Peyer's patch (tissue), 4 donors: ENCODE measurements around the gene SPEM2. TPM values are rescaled to one million over a fixed set of nuclear protein-coding genes. Genes with fewer than 3 reads are reported as not detected.
"Not testable (repeated sequence)": the region's sequence is repeated elsewhere in the genome, so short reads cannot be mapped to it uniquely, and the experiment has no call there.

Experiments
- DNase-seq, 3 donors: peaks; one replicate each; pipeline ENCODE4 v3.0.0-alpha.2; 2017 to 2019
- H3K27ac ChIP-seq, 4 donors: fragments of 200-600 bp; sonication (generic); one replicate each; pipeline ENCODE4 v1.5.1; 2016 to 2019
- H3K27me3 ChIP-seq, 2 donors: fragments of 200-600 bp; sonication (generic); one replicate each; pipeline ENCODE4 v1.5.1; 2019
- H3K36me3 ChIP-seq, 3 donors: fragments of 200-600 bp; sonication (generic); one replicate each; pipeline ENCODE4 v1.5.1; 2016 to 2019
- H3K4me1 ChIP-seq, 4 donors: fragments of 200-600 bp; sonication (generic); one replicate each; pipeline ENCODE4 v1.5.1; 2016 to 2019
- H3K4me3 ChIP-seq, 4 donors: fragments of 200-600 bp; sonication (generic); 1 replicate in 3 of 4; 2 replicates in 1 of 4; pipeline ENCODE4 v1.5.1; 2016 to 2019; ENCODE audit warnings: mild to moderate bottlenecking in 1 of 4
- H3K9me3 ChIP-seq, 4 donors: fragments of 200-600 bp; sonication (generic); one replicate each; pipeline ENCODE4 v1.5.1; 2016 to 2019; ENCODE audit warnings: mild to moderate bottlenecking in 1 of 4
- POLR2A ChIP-seq, 2 donors: fragments of 450-650 bp; IDR thresholded peaks; one replicate each; pipeline ENCODE4 v1.5.1; 2017; ENCODE audit warnings: antibody characterized with exemption in 2 of 2, mild to moderate bottlenecking in 2 of 2, moderate library complexity in 2 of 2
- total RNA-seq, 4 donors: library from RNA; depleted of rRNA; stranded (reverse); fragments of >200 nt; gene quantifications; one replicate each; pipeline ENCODE4 v1.1.0, GENCODE V29; 2016
- TF ChIP-seq, protein P1 (sequence below), 6 experiments: fragments of 450-650 bp in 4 of 6; fragments of 200-600 bp in 2 of 6; sonication (generic) in 1 of 6; IDR thresholded peaks; one replicate each; pipeline ENCODE4 v1.5.1; 2017 to 2019; ENCODE audit warnings: antibody characterized with exemption in 6 of 6, mild to moderate bottlenecking in 3 of 6, moderate library complexity in 1 of 6

SPEM2 gene
- total RNA-seq, 4 donors from 2014 or later, result not detected

DNA sequence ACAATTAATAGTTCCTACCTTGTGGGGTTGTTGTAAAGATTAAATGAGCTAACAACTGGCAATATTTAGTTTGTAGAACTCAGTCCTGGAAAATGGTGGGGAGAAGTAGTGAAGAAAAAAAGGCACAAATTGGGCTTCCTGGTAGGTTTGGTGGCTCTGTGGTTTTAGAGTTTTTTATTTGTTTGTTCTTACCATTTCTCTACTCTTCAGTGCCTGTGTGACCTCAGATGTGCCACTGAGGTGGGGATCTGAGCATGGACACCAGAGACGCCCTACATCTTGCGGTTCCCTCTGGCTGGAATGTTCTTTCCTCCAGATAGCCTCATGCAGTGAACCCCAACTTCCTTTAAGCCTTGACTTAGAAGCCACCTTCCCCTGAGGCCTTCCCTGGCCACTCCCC, 46.3 kb downstream of the SPEM2 start:
- peaks cover 0 to 30% (median 2%) of the 10 kb centered on the region in 4 donors for H3K4me1 ChIP-seq
- no peak overlapping the region for H3K27ac ChIP-seq
- TF ChIP-seq POLR2A (IDR thresholded peaks at IDR 0.05), result no peak
- TF ChIP-seq, protein P1, sequence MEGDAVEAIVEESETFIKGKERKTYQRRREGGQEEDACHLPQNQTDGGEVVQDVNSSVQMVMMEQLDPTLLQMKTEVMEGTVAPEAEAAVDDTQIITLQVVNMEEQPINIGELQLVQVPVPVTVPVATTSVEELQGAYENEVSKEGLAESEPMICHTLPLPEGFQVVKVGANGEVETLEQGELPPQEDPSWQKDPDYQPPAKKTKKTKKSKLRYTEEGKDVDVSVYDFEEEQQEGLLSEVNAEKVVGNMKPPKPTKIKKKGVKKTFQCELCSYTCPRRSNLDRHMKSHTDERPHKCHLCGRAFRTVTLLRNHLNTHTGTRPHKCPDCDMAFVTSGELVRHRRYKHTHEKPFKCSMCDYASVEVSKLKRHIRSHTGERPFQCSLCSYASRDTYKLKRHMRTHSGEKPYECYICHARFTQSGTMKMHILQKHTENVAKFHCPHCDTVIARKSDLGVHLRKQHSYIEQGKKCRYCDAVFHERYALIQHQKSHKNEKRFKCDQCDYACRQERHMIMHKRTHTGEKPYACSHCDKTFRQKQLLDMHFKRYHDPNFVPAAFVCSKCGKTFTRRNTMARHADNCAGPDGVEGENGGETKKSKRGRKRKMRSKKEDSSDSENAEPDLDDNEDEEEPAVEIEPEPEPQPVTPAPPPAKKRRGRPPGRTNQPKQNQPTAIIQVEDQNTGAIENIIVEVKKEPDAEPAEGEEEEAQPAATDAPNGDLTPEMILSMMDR (IDR thresholded peaks at IDR 0.05), result no peak
- DNase-seq, result no peak
- H3K9me3 ChIP-seq, result no peaks in the 10 kb centered on the region
- no peak overlapping the region for H3K4me3 ChIP-seq
- no peaks in the 10 kb centered on the region for H3K27me3 ChIP-seq
- H3K36me3 ChIP-seq, result peaks cover 0 to 4% (median 0%) of the 10 kb centered on the region in 3 donors

- DNase-seq, H3K27me3 ChIP-seq, H3K4me3 ChIP-seq, H3K36me3 ChIP-seq, H3K27ac ChIP-seq, H3K9me3 ChIP-seq: not testable (repeated sequence)
- H3K4me1 ChIP-seq, result peaks cover 0 to 46% (median 4%) of the 10 kb centered on the region in 4 donors
Measured at GRCh38 chr17:7474767-7475166, 49.4 kb downstream of the SPEM2 start.

- no peaks in the 10 kb centered on the region for H3K9me3 ChIP-seq
- H3K27me3 ChIP-seq, result no peaks in the 10 kb centered on the region
- H3K4me3 ChIP-seq, result peak overlapping the region in 1 of 4 donors; percentile 1
- no peaks in the 10 kb centered on the region for H3K36me3 ChIP-seq
- peak in 1 of 3 donors; percentile 66 for DNase-seq
- TF ChIP-seq, protein P1 (IDR thresholded peaks at IDR 0.05), result no peak
- TF ChIP-seq POLR2A (IDR thresholded peaks at IDR 0.05), result no peak
- H3K4me1 ChIP-seq, result peaks cover 0 to 49% (median 7%) of the 10 kb centered on the region in 4 donors
- H3K27ac ChIP-seq, result peak overlapping the region in 3 of 4 donors; percentile 38 to 100 (median 98)
Measured at GRCh38 chr17:7475764-7476422, 50.5 kb downstream of the SPEM2 start.

- no peaks in the 10 kb centered on the region for H3K9me3 ChIP-seq
- H3K36me3 ChIP-seq, result no peaks in the 10 kb centered on the region
- peak overlapping the region in 3 of 4 donors; percentile 38 to 100 (median 98) for H3K27ac ChIP-seq
- no peaks in the 10 kb centered on the region for H3K27me3 ChIP-seq
- no peak overlapping the region for H3K4me3 ChIP-seq
- peaks cover 0 to 49% (median 7%) of the 10 kb centered on the region in 4 donors for H3K4me1 ChIP-seq
- TF ChIP-seq POLR2A (IDR thresholded peaks at IDR 0.05), result no peak
- TF ChIP-seq, protein P1 (IDR thresholded peaks at IDR 0.05), result no peak
- DNase-seq, result no peak
Measured at GRCh38 chr17:7476494-7476893, 51.1 kb downstream of the SPEM2 start.

GRCh38 chr17:7476951-7477350, 51.5 kb downstream of the SPEM2 start:
- peaks cover 0 to 44% (median 7%) of the 10 kb centered on the region in 4 donors for H3K4me1 ChIP-seq
- DNase-seq, result no peak
- H3K36me3 ChIP-seq, result no peaks in the 10 kb centered on the region
- TF ChIP-seq POLR2A (IDR thresholded peaks at IDR 0.05), result no peak
- TF ChIP-seq, protein P1 (IDR thresholded peaks at IDR 0.05), result no peak
- no peaks in the 10 kb centered on the region for H3K27me3 ChIP-seq
- no peaks in the 10 kb centered on the region for H3K9me3 ChIP-seq
- H3K27ac ChIP-seq, result peak overlapping the region in 3 of 4 donors; percentile 98 to 100 (median 99)
- H3K4me3 ChIP-seq, result peak overlapping the region in 1 of 4 donors; percentile 95

Other genes starting within 250 kb of the SPEM2 start
- gene ASGR1, start 246.2 kb upstream of the SPEM2 start, total RNA-seq, result 1 to 10 TPM in 1 of 4 donors, under 1 TPM in 2, not detected in 1; 0.88 to 2.5 (median 0.94) TPM
- gene DLG4, start 205.8 kb upstream of the SPEM2 start, total RNA-seq, result 10 to 100 TPM in 2 of 4 donors, 1 to 10 TPM in 2; 2.6 to 15.7 (median 9.4) TPM
- 1,000 to 10,000 TPM; 1,292 to 4,167 (median 1,553) TPM for gene ACADVL, start 205.7 kb upstream of the SPEM2 start, total RNA-seq
- 10 to 100 TPM; 42.1 to 61.9 (median 50.1) TPM for gene DVL2, start 191.1 kb upstream of the SPEM2 start, total RNA-seq
- 10 to 100 TPM; 22.2 to 38.8 (median 35.1) TPM for gene PHF23, start 186.2 kb upstream of the SPEM2 start, total RNA-seq
- gene GABARAP, start 183.2 kb upstream of the SPEM2 start, total RNA-seq, result 100 to 1,000 TPM; 288 to 521 (median 367) TPM
- 10 to 100 TPM; 55.3 to 86.9 (median 76.4) TPM for gene CTDNEP1, start 173.9 kb upstream of the SPEM2 start, total RNA-seq
- 10 to 100 TPM; 15.1 to 75.1 (median 29.0) TPM for gene ELP5, start 173.4 kb upstream of the SPEM2 start, total RNA-seq
- gene CLDN7, start 163.1 kb upstream of the SPEM2 start, total RNA-seq, result 1,000 to 10,000 TPM in 1 of 4 donors, 100 to 1,000 TPM in 2, 10 to 100 TPM in 1; 80.0 to 1,052 (median 864) TPM
- 1 to 10 TPM in 3 of 4 donors, not detected in 1; 1.1 to 7.6 (median 4.8) TPM for gene SLC2A4, start 143.9 kb upstream of the SPEM2 start, total RNA-seq
- gene YBX2, start 131.0 kb upstream of the SPEM2 start, total RNA-seq, result 10 to 100 TPM; 20.7 to 70.0 (median 24.6) TPM
- 100 to 1,000 TPM in 3 of 4 donors, 10 to 100 TPM in 1; 94.4 to 128 (median 120) TPM for gene EIF5A, start 118.0 kb upstream of the SPEM2 start, total RNA-seq
- gene GPS2, start 110.3 kb upstream of the SPEM2 start, total RNA-seq, result 100 to 1,000 TPM in 1 of 4 donors, 10 to 100 TPM in 3; 93.2 to 148 (median 94.2) TPM
- 10 to 100 TPM; 23.3 to 69.0 (median 53.9) TPM for gene NEURL4, start 96.3 kb upstream of the SPEM2 start, total RNA-seq
- 100 to 1,000 TPM in 1 of 4 donors, 10 to 100 TPM in 3; 15.6 to 696 (median 24.0) TPM for gene ACAP1, start 89.1 kb upstream of the SPEM2 start, total RNA-seq
- gene KCTD11, start 73.5 kb upstream of the SPEM2 start, total RNA-seq, result 1 to 10 TPM; 2.5 to 8.9 (median 7.1) TPM
- gene TMEM95, start 70.5 kb upstream of the SPEM2 start, total RNA-seq, result not detected
- gene TNK1, start 44.5 kb upstream of the SPEM2 start, total RNA-seq, result 10 to 100 TPM; 19.8 to 54.4 (median 44.4) TPM
- gene PLSCR3, start 31.1 kb upstream of the SPEM2 start, total RNA-seq, result 10 to 100 TPM; 10.7 to 38.8 (median 21.9) TPM
- gene TMEM256, start 21.5 kb upstream of the SPEM2 start, total RNA-seq, result 100 to 1,000 TPM in 2 of 4 donors, 10 to 100 TPM in 2; 37.1 to 334 (median 126) TPM
- gene NLGN2, start 17.8 kb upstream of the SPEM2 start, total RNA-seq, result 1 to 10 TPM in 3 of 4 donors, under 1 TPM in 1; 0.88 to 9.9 (median 5.8) TPM
- not detected for gene SPEM1, start 5.3 kb upstream of the SPEM2 start, total RNA-seq
- gene SPEM3, start 3.2 kb downstream of the SPEM2 start, total RNA-seq, result not detected
- gene TMEM102, start 9.8 kb downstream of the SPEM2 start, total RNA-seq, result 10 to 100 TPM in 3 of 4 donors, 1 to 10 TPM in 1; 4.1 to 21.7 (median 17.0) TPM
- 1 to 10 TPM in 1 of 4 donors, not detected in 3; 1.0 TPM for gene FGF11, start 13.9 kb downstream of the SPEM2 start, total RNA-seq
- 1 to 10 TPM; 4.0 to 9.1 (median 5.8) TPM for gene CHRNB1, start 19.4 kb downstream of the SPEM2 start, total RNA-seq
- gene ZBTB4, start 54.0 kb downstream of the SPEM2 start, total RNA-seq, result 10 to 100 TPM; 15.1 to 27.3 (median 24.5) TPM
- gene SLC35G6, start 55.8 kb downstream of the SPEM2 start, total RNA-seq, result not detected
- gene POLR2A, start 58.8 kb downstream of the SPEM2 start, total RNA-seq, result 100 to 1,000 TPM in 3 of 4 donors, 10 to 100 TPM in 1; 94.6 to 204 (median 157) TPM
- gene TNFSF12, start 123.4 kb downstream of the SPEM2 start, total RNA-seq, result 10 to 100 TPM in 3 of 4 donors, 1 to 10 TPM in 1; 7.6 to 58.6 (median 15.2) TPM
- gene TNFSF13, start 133.1 kb downstream of the SPEM2 start, total RNA-seq, result 10 to 100 TPM in 3 of 4 donors, 1 to 10 TPM in 1; 5.0 to 54.4 (median 38.7) TPM
- 10 to 100 TPM; 31.4 to 47.7 (median 43.7) TPM for gene SENP3, start 136.3 kb downstream of the SPEM2 start, total RNA-seq
- gene CD68, start 154.0 kb downstream of the SPEM2 start, total RNA-seq, result 100 to 1,000 TPM in 3 of 4 donors, 10 to 100 TPM in 1; 42.1 to 149 (median 124) TPM
- gene MPDU1, start 158.2 kb downstream of the SPEM2 start, total RNA-seq, result 100 to 1,000 TPM in 3 of 4 donors, 10 to 100 TPM in 1; 37.1 to 236 (median 125) TPM
- gene SOX15, start 164.5 kb downstream of the SPEM2 start, total RNA-seq, result 1 to 10 TPM in 3 of 4 donors, not detected in 1; 1.9 to 2.7 (median 2.4) TPM
- 10 to 100 TPM; 28.8 to 38.1 (median 30.4) TPM for gene FXR2, start 189.3 kb downstream of the SPEM2 start, total RNA-seq
- gene SAT2, start 202.2 kb downstream of the SPEM2 start, total RNA-seq, result 100 to 1,000 TPM; 144 to 303 (median 229) TPM
- gene SHBG, start 204.5 kb downstream of the SPEM2 start, total RNA-seq, result 10 to 100 TPM in 2 of 4 donors, 1 to 10 TPM in 2; 2.1 to 38.0 (median 16.3) TPM
- under 1 TPM in 1 of 4 donors, not detected in 3; 0.47 TPM for gene ATP1B2, start 225.3 kb downstream of the SPEM2 start, total RNA-seq